VCaP (cell line): ENCODE measurements around the gene FOXI3.

Experiments used
- H3K27ac ChIP-seq: fragments of 450-650 bp; 2 replicates; pipeline ENCODE4 v1.5.1; 2017
- CTCF ChIP-seq: fragments of 450-650 bp; conservative IDR thresholded peaks from 2 replicates; pipeline ENCODE4 v1.5.1; 2017; ENCODE audit warnings: mild to moderate bottlenecking, moderate library complexity

The FOXI3 gene

GRCh38 chr2:88481691-88482336 is 29.3 kb upstream of the FOXI3 start:
- TF ChIP-seq CTCF = no peak
- H3K27ac ChIP-seq = no peak overlapping the region

GRCh38 chr2:88472811-88473210 is 20.3 kb upstream of the FOXI3 start:
- no peak overlapping the region for H3K27ac ChIP-seq
- no peak for TF ChIP-seq CTCF

DNA sequence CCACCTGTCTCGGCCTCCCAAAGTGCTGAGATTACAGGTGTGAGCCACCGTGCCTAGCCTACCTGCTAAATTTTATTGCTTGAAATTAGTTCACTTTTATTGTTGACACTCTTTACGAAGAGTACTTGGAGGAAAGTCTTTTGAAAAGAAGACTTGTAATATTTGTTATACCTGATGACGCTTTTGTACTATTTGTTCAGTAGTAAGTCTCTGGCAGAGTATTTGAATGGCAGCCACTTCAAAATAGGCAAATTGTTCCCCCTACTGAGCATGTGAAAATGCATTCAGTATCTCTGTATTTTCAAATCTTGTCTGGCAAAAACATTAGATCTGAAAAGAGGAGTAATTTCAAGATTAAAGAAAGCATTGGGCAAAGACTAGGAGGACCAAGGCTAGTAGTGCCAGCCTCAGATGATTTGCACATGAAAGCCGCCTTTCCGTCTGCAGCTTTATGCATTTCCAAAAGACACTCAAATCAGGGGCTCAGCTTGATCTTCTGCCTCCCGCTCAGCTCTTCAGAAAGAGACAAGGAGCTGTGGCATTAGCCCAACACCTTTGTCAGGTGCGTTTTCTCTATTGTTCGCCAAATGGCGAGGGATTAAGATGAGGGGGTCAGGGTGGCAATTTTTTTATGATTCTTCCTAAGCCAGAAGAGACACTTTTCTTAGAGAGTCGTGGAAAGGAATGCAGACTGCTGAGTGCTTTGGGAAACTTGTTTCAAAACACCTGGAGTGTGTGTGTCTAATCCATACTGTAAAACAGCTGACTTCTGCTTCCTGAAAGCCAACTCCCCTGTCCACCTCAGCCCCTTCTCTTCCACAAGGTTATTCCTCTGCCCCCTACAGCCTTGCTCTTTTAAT is 18.8 kb upstream of the FOXI3 start:
- TF ChIP-seq CTCF = no peak
- no peak overlapping the region for H3K27ac ChIP-seq

GRCh38 chr2:88469202-88470114 is 17.0 kb upstream of the FOXI3 start:
- no peak for TF ChIP-seq CTCF
- H3K27ac ChIP-seq = no peak overlapping the region

DNA sequence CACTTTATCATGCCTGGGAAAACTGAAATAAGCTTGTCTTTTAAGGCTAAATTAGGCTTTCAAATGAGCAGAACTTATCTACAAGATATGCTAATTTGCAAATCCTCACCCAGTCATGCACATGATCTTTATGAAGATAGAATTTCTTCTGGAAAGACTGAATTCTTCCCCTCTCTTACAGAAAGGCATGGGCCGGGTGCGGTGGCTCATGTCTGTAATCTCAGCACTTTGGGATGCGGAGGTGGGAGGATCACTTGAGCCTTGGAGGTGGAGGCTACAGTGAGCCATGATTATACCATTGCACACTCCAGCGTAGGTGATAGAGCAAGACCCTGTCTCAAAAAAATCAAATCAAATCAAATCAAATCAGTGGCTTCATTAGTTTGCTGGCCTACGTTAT is 11.7 kb upstream of the FOXI3 start:
- H3K27ac ChIP-seq = no peak overlapping the region
- no peak for TF ChIP-seq CTCF

DNA sequence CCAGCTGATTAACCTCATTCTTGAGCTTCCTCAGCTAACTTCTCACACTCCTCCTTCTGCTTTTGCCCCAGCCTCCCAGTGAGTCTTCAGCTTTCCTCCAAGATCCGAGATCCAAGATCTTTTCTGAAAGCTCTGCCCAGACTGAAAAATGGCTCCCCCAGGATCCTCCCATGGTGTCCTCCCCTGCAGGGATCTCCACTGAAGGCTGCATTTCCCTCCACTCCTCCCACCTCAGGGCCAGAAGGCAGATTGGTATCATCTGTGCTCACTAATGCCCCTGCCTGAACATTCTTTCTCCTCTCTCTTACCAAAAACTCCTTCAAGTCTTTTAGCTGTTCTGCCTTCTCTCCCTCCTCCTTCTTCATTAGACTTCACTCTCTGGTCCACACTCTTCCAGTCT is 6.1 kb upstream of the FOXI3 start:
- no peak overlapping the region for H3K27ac ChIP-seq
- TF ChIP-seq CTCF = no peak
